HUES64 (cell line): ENCODE results near the gene ZNF197.

ENCODE experiments used
- H3K27ac ChIP-seq: 2 replicates; pipeline ENCODE4 v1.7.0; 2013; ENCODE audit warnings: low read depth, low read length, inconsistent platforms
- H3K27me3 ChIP-seq: 2 replicates; pipeline ENCODE4 v1.6.1; 2013; ENCODE audit warnings: mild to moderate bottlenecking, low read length; ENCODE audit not compliant: insufficient read depth
- H3K36me3 ChIP-seq: 2 replicates; pipeline ENCODE4 v1.6.1; 2013; ENCODE audit warnings: mild to moderate bottlenecking, low read length; ENCODE audit not compliant: insufficient read depth
- H3K4me1 ChIP-seq: 2 replicates; pipeline ENCODE4 v1.6.1; 2013; ENCODE audit warnings: mild to moderate bottlenecking, low read length, moderate library complexity; ENCODE audit not compliant: insufficient read depth
- H3K4me3 ChIP-seq: 2 replicates; pipeline ENCODE4 v1.5.1; 2013; ENCODE audit warnings: mild to moderate bottlenecking, low read length, moderate library complexity
- H3K9ac ChIP-seq: 2 replicates; pipeline ENCODE4 v1.6.1; 2013; ENCODE audit warnings: mild to moderate bottlenecking, low read depth, low read length
- H3K9me3 ChIP-seq: 2 replicates; pipeline ENCODE4 v1.6.1; 2013; ENCODE audit warnings: low read depth, low read length; ENCODE audit not compliant: insufficient read depth
- WGBS: fragments of 150-250, 120-280 bp; methylation state at CpG from one replicate; pipeline ENCODE4 v1.1.7; 2013; ENCODE audit warnings: missing lambda C conversion rate; 5-methylcytosine and 5-hydroxymethylcytosine counted together

Gene ZNF197

GRCh38 chr3:44628716-44629115 lies 3.9 kb downstream of the ZNF197 start:
- WGBS: 91% methylated on average over 2 of the region's 2 CpGs
- H3K9ac ChIP-seq: no peak overlapping the region
- no peaks in the 10 kb centered on the region for H3K9me3 ChIP-seq
- no peak overlapping the region for H3K4me3 ChIP-seq
- peaks cover 15% of the 10 kb centered on the region for H3K4me1 ChIP-seq
- H3K36me3 ChIP-seq: peaks cover 44% of the 10 kb centered on the region
- H3K27me3 ChIP-seq: no peaks in the 10 kb centered on the region
- H3K27ac ChIP-seq: no peak overlapping the region

- Histone ChIP-seq H3K27ac (no peak overlapping the region), H3K9me3 (no peaks in the 10 kb centered on the region), H3K9ac (no peak overlapping the region), H3K4me3 (no peak overlapping the region), H3K27me3 (no peaks in the 10 kb centered on the region), H3K4me1 (no peaks in the 10 kb centered on the region), H3K36me3 (peaks cover 72% of the 10 kb centered on the region)
- WGBS: 93% methylated on average over 3 of the region's 3 CpGs
Measured at GRCh38 chr3:44632193-44632592, 7.4 kb downstream of the ZNF197 start.

- Histone ChIP-seq H3K4me1 (no peaks in the 10 kb centered on the region), H3K27ac (no peak overlapping the region), H3K9ac (no peak overlapping the region), H3K27me3 (no peaks in the 10 kb centered on the region), H3K9me3 (peaks cover 42% of the 10 kb centered on the region), H3K4me3 (no peak overlapping the region), H3K36me3 (peaks cover 66% of the 10 kb centered on the region)
- WGBS: 96% methylated on average over 4 of the region's 4 CpGs
Measured at GRCh38 chr3:44642337-44642736, 17.5 kb downstream of the ZNF197 start.

DNA sequence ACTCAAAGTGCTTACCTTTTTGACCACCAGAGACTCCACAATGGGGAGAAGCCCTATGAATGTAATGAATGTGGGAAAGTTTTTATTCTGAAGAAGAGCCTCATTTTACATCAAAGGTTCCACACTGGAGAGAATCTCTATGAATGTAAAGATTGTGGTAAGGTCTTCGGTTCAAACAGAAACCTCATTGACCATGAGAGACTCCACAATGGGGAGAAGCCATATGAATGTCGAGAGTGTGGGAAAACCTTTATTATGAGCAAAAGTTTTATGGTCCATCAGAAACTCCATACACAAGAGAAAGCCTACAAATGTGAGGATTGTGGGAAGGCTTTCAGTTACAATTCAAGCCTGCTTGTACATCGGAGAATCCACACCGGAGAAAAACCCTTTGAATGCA lies 18.2 kb downstream of the ZNF197 start:
- Histone ChIP-seq H3K9me3 (peaks cover 42% of the 10 kb centered on the region), H3K27ac (no peak overlapping the region), H3K36me3 (peaks cover 60% of the 10 kb centered on the region), H3K27me3 (no peaks in the 10 kb centered on the region), H3K4me1 (no peaks in the 10 kb centered on the region), H3K4me3 (no peak overlapping the region), H3K9ac (no peak overlapping the region)
- 97% methylated on average over 4 of the region's 4 CpGs for WGBS

GRCh38 chr3:44647771-44648170 lies 22.9 kb downstream of the ZNF197 start:
- no peak overlapping the region for H3K27ac ChIP-seq
- WGBS: 90% methylated on average over 1 of the region's 1 CpG
- H3K9ac ChIP-seq: no peak overlapping the region
- peaks cover 13% of the 10 kb centered on the region for H3K9me3 ChIP-seq
- H3K27me3 ChIP-seq: no peaks in the 10 kb centered on the region
- peaks cover 5% of the 10 kb centered on the region; the same call in 1 of the 2 replicates for H3K4me1 ChIP-seq
- H3K36me3 ChIP-seq: peaks cover 38% of the 10 kb centered on the region
- H3K4me3 ChIP-seq: peak overlapping the region; percentile 94

DNA sequence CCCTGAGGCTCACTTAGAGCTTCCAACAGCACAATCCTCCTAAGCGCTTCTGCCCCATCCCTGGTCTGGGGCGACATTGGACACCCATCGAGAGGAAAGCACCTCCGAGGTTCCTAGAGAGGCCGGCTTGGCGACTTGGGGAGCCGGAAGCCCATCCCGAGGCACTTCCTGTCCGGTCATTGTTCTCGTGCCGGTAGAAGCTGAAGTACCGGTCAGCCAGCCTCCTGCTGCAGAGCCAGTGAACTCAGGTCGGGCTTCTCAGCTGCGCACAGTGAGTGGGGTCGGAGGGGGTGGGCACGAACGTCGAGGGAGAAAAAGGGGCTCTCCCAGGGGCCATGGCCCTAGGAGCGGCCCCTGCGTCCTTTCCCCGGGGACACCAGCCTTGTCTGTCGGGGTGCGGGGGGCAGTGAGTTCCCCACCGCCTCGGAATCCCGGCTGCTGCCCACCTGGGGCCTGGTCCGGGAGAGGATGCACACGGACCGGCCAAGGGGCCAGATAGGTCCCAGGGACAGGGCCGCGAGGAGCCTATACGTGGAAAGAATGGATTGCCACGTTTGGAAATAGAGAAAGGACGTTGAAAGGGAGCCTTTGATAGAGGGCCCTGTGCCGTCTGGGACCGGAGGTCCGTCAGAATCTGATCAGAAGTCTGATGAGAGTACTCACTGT lies 23.9 kb downstream of the ZNF197 start, which contains the start of gene ZNF35:
Gene ZNF35 (plus strand): TSS at position 169 of the 666 bp plus-strand sequence. CDS start 2,336 bp downstream, outside the sequence.
- Histone ChIP-seq H3K27ac (peak within 1 kb of the TSS; percentile 76), H3K9me3 (peaks cover 4% of the 10 kb centered on the region), H3K27me3 (no peaks in the 10 kb centered on the region), H3K36me3 (peaks cover 38% of the 10 kb centered on the region), H3K4me1 (peaks cover 5% of the 10 kb centered on the region; the same call in 1 of the 2 replicates), H3K4me3 (peak within 1 kb of the TSS; percentile 94), H3K9ac (peak within 1 kb of the TSS; percentile 88)
- WGBS: under 1% methylated on average over 37 of the region's 37 CpGs

DNA sequence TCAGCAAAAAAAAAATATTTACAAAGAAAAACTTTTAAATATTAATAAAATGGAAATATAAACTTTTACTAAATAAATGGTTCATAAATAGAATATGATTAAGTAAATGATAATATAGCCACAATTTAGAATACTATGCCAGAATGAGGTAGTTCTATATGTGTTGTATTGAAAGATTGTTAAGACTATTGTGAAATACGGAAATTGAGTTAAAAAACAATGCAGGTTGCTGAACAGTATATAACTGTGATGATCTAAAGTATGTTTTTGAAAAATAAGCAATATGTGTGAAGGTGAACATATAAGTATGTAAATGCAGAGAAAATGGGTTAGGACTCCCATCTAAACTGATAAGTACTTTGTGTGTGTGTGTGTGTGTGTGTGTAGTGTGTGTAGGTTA lies 24.9 kb downstream of the ZNF197 start:
- 91% methylated on average over 1 of the region's 1 CpG for WGBS
- no peak overlapping the region for H3K9ac ChIP-seq
- H3K36me3 ChIP-seq: peaks cover 43% of the 10 kb centered on the region
- no peaks in the 10 kb centered on the region for H3K9me3 ChIP-seq
- H3K27ac ChIP-seq: no peak overlapping the region
- peak overlapping the region; percentile 94 for H3K4me3 ChIP-seq
- no peaks in the 10 kb centered on the region for H3K27me3 ChIP-seq
- peaks cover 5% of the 10 kb centered on the region; the same call in 1 of the 2 replicates for H3K4me1 ChIP-seq

DNA sequence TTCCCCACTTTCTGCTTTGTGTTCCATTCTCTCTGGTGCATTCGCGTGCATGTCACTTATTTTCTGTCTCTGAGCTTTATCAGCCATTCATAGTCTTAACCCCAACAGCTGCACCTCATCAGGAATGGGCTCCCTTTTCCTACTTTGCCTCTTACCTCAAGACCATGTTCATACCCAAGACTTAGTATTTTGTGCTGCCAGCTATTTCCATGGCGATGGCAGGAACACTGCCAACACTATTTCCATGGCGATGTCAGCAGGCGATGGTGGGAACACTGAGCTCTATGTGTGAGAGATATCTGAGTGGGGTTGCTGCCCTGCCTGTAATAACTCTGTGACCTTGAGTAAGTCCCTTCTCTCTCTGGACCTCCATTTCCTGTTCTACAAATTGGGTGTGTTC lies 29.2 kb downstream of the ZNF197 start:
- peaks cover 86% of the 10 kb centered on the region for H3K36me3 ChIP-seq
- 94% methylated on average over 5 of the region's 5 CpGs for WGBS

DNA sequence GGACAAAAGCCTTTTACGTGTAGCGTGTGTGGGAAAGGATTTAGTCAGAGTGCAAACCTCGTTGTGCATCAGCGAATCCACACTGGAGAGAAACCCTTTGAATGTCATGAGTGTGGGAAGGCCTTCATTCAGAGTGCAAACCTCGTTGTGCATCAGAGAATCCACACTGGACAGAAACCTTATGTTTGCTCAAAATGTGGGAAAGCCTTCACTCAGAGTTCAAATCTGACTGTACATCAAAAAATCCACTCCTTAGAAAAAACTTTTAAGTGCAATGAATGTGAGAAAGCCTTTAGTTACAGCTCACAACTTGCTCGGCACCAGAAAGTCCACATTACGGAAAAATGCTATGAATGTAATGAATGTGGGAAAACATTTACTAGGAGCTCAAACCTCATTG lies 34.2 kb downstream of the ZNF197 start:
- WGBS: 96% methylated on average over 7 of the region's 7 CpGs

More for the DNA sequence above, 29.2 kb downstream of the ZNF197 start:
- no peak overlapping the region for H3K4me3 ChIP-seq
- H3K9me3 ChIP-seq: peaks cover 11% of the 10 kb centered on the region; the same call in 1 of the 2 replicates
- H3K9ac ChIP-seq: no peak overlapping the region
- H3K27ac ChIP-seq: no peak overlapping the region
- no peaks in the 10 kb centered on the region for H3K27me3 ChIP-seq
- H3K4me1 ChIP-seq: peaks cover 5% of the 10 kb centered on the region; the same call in 1 of the 2 replicates

GRCh38 chr3:44659434-44659833 lies 34.6 kb downstream of the ZNF197 start:
- H3K4me1 ChIP-seq: no peaks in the 10 kb centered on the region
- H3K9ac ChIP-seq: no peak overlapping the region
- peaks cover 18% of the 10 kb centered on the region; the same call in 1 of the 2 replicates for H3K9me3 ChIP-seq
- H3K27me3 ChIP-seq: no peaks in the 10 kb centered on the region
- H3K4me3 ChIP-seq: no peak overlapping the region
- H3K36me3 ChIP-seq: peaks cover 76% of the 10 kb centered on the region
- WGBS: 95% methylated on average over 6 of the region's 6 CpGs
- H3K27ac ChIP-seq: no peak overlapping the region

More for the DNA sequence above, 34.2 kb downstream of the ZNF197 start:
- Histone ChIP-seq H3K4me1 (no peaks in the 10 kb centered on the region), H3K9ac (no peak overlapping the region), H3K4me3 (no peak overlapping the region), H3K27me3 (no peaks in the 10 kb centered on the region), H3K27ac (no peak overlapping the region), H3K9me3 (peaks cover 18% of the 10 kb centered on the region; the same call in 1 of the 2 replicates), H3K36me3 (peaks cover 80% of the 10 kb centered on the region)

DNA sequence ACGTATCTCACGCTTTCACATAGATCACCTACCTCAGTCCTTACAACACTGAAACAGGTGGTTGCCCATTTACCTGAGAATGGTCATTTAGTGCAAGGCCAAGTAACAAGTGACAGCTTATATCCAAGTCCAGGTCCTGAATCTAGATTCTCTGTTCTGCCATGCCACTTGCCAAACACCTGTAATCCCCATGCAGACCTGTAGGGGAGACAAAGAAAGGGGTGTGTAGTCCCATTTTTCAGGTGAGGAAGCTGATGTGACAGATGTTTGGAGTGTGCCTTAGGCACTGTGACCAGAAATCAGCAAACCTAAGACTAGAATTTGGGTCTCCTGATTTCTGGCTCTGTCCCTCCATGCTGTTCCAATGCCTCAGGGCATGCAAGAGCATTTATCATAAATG lies 36.4 kb downstream of the ZNF197 start:
- H3K36me3 ChIP-seq: peaks cover 59% of the 10 kb centered on the region
- H3K4me1 ChIP-seq: no peaks in the 10 kb centered on the region
- H3K9ac ChIP-seq: no peak overlapping the region
- H3K9me3 ChIP-seq: peaks cover 18% of the 10 kb centered on the region; the same call in 1 of the 2 replicates
- H3K27me3 ChIP-seq: no peaks in the 10 kb centered on the region
- WGBS: 93% methylated on average over 2 of the region's 2 CpGs
- no peak overlapping the region for H3K4me3 ChIP-seq
- no peak overlapping the region for H3K27ac ChIP-seq
